Neural cell (in vitro differentiated cells): Measurements from ENCODE around the gene EXD2. TPM values are rescaled to one million over a fixed set of nuclear protein-coding genes. Genes with fewer than 3 reads are reported as not detected.

Experiments used
- H2AFZ ChIP-seq: fragments of 200-600, 300-800 bp; sonication (generic), shearing (Covaris generic); 2 replicates; pipeline ENCODE4 v1.6.0; 2014; ENCODE audit warnings: low read depth, mild to moderate bottlenecking, antibody characterized with exemption, low read length, moderate library complexity
- H3F3A ChIP-seq: fragments of 200-600 bp; shearing (Covaris generic); 2 replicates; pipeline ENCODE4 v1.6.1; 2016; ENCODE audit warnings: mild to moderate bottlenecking, moderate library complexity, mixed read lengths, antibody characterized with exemption, low read length; ENCODE audit not compliant: insufficient read depth, poor library complexity, severe bottlenecking
- H3K27ac ChIP-seq: fragments of 200-600, 300-800 bp; sonication (generic), shearing (Covaris generic); 2 replicates; pipeline ENCODE4 v1.5.1; 2014; ENCODE audit warnings: mild to moderate bottlenecking, low read length, moderate library complexity
- H3K27me3 ChIP-seq: fragments of 300-800, 200-600 bp; sonication (generic), shearing (Covaris generic); 2 replicates; pipeline ENCODE4 v1.6.0; 2014; ENCODE audit warnings: mild to moderate bottlenecking, low read depth, low read length, moderate library complexity; ENCODE audit not compliant: insufficient read depth
- H3K36me3 ChIP-seq: fragments of 300-800, 200-600 bp; sonication (generic), shearing (Covaris generic); 2 replicates; pipeline ENCODE4 v1.5.1; 2014; ENCODE audit warnings: mild to moderate bottlenecking, antibody characterized with exemption, low read length, moderate library complexity; ENCODE audit not compliant: insufficient read depth
- H3K4me2 ChIP-seq: fragments of 300-800, 200-600 bp; sonication (generic), shearing (Covaris generic); 2 replicates; pipeline ENCODE4 v1.6.0; 2014; ENCODE audit warnings: mild to moderate bottlenecking, low read length
- H3K4me3 ChIP-seq: fragments of 300-800, 200-600 bp; sonication (generic), shearing (Covaris generic); 2 replicates; pipeline ENCODE4 v1.5.1; 2014; ENCODE audit warnings: mild to moderate bottlenecking, low read length, moderate library complexity
- H3K79me2 ChIP-seq: fragments of 200-600 bp; shearing (Covaris generic); replicated peaks from 2 replicates; pipeline ENCODE4 v1.6.0; 2014; ENCODE audit warnings: mild to moderate bottlenecking, low read length, moderate library complexity; ENCODE audit not compliant: insufficient read depth
- H3K9ac ChIP-seq: fragments of 300-800, 200-600 bp; sonication (generic), shearing (Covaris generic); 2 replicates; pipeline ENCODE4 v1.6.1; 2016; ENCODE audit warnings: mild to moderate bottlenecking, low read length, mixed read lengths
- H3K9me2 ChIP-seq: fragments of 200-600 bp; shearing (Covaris generic); 2 replicates; pipeline ENCODE4 v1.6.1; 2016; ENCODE audit warnings: mild to moderate bottlenecking, low read length, mixed read lengths; ENCODE audit not compliant: insufficient read depth
- H3K9me3 ChIP-seq: fragments of 200-600, 300-800 bp; sonication (generic), shearing (Covaris generic); 2 replicates; pipeline ENCODE4 v1.6.1; 2016; ENCODE audit warnings: mild to moderate bottlenecking, mixed run types, low read length, moderate library complexity, mixed read lengths
- H4K20me1 ChIP-seq: fragments of 200-600 bp; shearing (Covaris generic); 2 replicates; pipeline ENCODE4 v1.6.1; 2016; ENCODE audit warnings: mild to moderate bottlenecking, mixed run types; ENCODE audit not compliant: insufficient read depth
- CTCF ChIP-seq: fragments of 450-650 bp; IDR thresholded peaks from 2 replicates; pipeline ENCODE4 v1.5.1; 2014; ENCODE audit warnings: antibody characterized with exemption, mild to moderate bottlenecking, moderate library complexity; ENCODE audit not compliant: poor library complexity, severe bottlenecking
- EP300 ChIP-seq: fragments of 450-650 bp; conservative IDR thresholded peaks from 2 replicates; pipeline ENCODE4 v1.6.1; 2014; ENCODE audit warnings: antibody characterized with exemption, mild to moderate bottlenecking, moderate library complexity; ENCODE audit not compliant: poor library complexity, severe bottlenecking
- EZH2 ChIP-seq: fragments of 200-600, 300-800 bp; shearing (Covaris generic), sonication (generic); IDR thresholded peaks from 2 replicates; pipeline ENCODE4 v1.6.1; 2014; ENCODE audit warnings: antibody characterized with exemption, low read length, borderline replicate concordance, mild to moderate bottlenecking; ENCODE audit not compliant: insufficient read depth, poor library complexity, severe bottlenecking
- MXI1 ChIP-seq: fragments of 450-650 bp; conservative IDR thresholded peaks from 2 replicates; pipeline ENCODE4 v1.6.1; 2014; ENCODE audit warnings: antibody characterized with exemption, mild to moderate bottlenecking; ENCODE audit not compliant: poor library complexity, severe bottlenecking
- POLR2AphosphoS5 ChIP-seq: IDR thresholded peaks from 2 replicates; pipeline ENCODE4 v1.6.1; 2012
- RAD21 ChIP-seq: fragments of 450-650 bp; conservative IDR thresholded peaks from 2 replicates; pipeline ENCODE4 v1.6.1; 2014; ENCODE audit warnings: antibody characterized with exemption, mild to moderate bottlenecking, moderate library complexity
- REST ChIP-seq: IDR thresholded peaks from 2 replicates; pipeline ENCODE4 v1.6.1; 2012; ENCODE audit warnings: borderline replicate concordance
- TAF1 ChIP-seq: IDR thresholded peaks from 2 replicates; pipeline ENCODE4 v1.6.1; 2012; ENCODE audit warnings: low read depth
- polyA plus RNA-seq: library from polyadenylated mRNA; depleted of rRNA; stranded (reverse); fragments of >200 nt; gene quantifications from 2 replicates; pipeline ENCODE4 v1.2.3, GENCODE V29; 2014

EXD2 gene
- polyA plus RNA-seq, 1 donor from 2014 or later, result 43.3 TPM

- H3K9me3 ChIP-seq, result no peaks in the 10 kb centered on the region
- no peaks in the 10 kb centered on the region for H4K20me1 ChIP-seq
- peaks cover 9% of the 10 kb centered on the region for H3K79me2 ChIP-seq
- no peak overlapping the region for H3K4me3 ChIP-seq
- no peaks in the 10 kb centered on the region for H3K27me3 ChIP-seq
- H3K9me2 ChIP-seq, result no peaks in the 10 kb centered on the region
- H2AFZ ChIP-seq, result no peak overlapping the region
- H3K9ac ChIP-seq, result no peak overlapping the region
- H3K27ac ChIP-seq, result no peak overlapping the region
- no peak overlapping the region for H3K4me2 ChIP-seq
- H3F3A ChIP-seq, result no peaks in the 10 kb centered on the region
- no peaks in the 10 kb centered on the region for H3K36me3 ChIP-seq
- TF ChIP-seq RAD21 (no peak), TAF1 (no peak), POLR2AphosphoS5 (no peak), MXI1 (no peak), REST (no peak), EP300 (no peak), EZH2 (no peak), CTCF (no peak)
These were observed 78.1 kb downstream of the EXD2 start for GRCh38 chr14:69269381-69269780.

- H3K9me2 ChIP-seq, result no peaks in the 10 kb centered on the region
- no peaks in the 10 kb centered on the region for H3F3A ChIP-seq
- no peak for TF ChIP-seq EZH2
- TF ChIP-seq POLR2AphosphoS5, result no peak
- TF ChIP-seq CTCF, result no peak
- no peak for TF ChIP-seq REST
- peaks cover 2% of the 10 kb centered on the region for H3K79me2 ChIP-seq
- H2AFZ ChIP-seq, result no peak overlapping the region
- H3K27ac ChIP-seq, result no peak overlapping the region
- no peak overlapping the region for H3K4me3 ChIP-seq
- no peaks in the 10 kb centered on the region for H3K36me3 ChIP-seq
- no peaks in the 10 kb centered on the region for H3K27me3 ChIP-seq
- no peaks in the 10 kb centered on the region for H3K9me3 ChIP-seq
- no peak overlapping the region for H3K9ac ChIP-seq
- no peak overlapping the region for H3K4me2 ChIP-seq
- no peaks in the 10 kb centered on the region for H4K20me1 ChIP-seq
These were observed 78.8 kb downstream of the EXD2 start for GRCh38 chr14:69270097-69270496.
